NCI-H2107 (cell line): ENCODE measurements around the gene EEF2K.

Experiments
- DNase-seq: peaks from one replicate; lab custom pipeline; 2025; lab: John Stamatoyannopoulos, UW

EEF2K gene

DNA sequence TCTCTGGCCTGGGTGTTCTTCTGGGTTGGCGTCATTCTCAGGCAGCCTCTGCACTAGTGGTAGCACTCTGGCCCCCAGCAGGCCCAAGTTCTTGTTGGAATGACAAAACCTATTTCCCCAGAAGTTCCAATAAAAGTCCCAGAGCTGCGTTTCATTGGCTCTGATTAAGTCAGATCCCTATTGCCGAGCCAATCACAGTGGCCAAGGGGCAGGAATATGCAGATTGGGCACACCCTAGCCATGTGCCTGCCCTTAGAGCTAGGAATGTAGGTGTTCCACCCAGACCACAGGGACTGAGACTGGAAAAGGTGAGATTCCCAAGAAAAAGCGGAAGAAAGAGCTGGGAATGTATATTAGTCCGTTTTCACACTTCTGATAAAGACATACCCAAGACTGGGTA, 46.2 kb downstream of the EEF2K start:
- no peak for DNase-seq

DNA sequence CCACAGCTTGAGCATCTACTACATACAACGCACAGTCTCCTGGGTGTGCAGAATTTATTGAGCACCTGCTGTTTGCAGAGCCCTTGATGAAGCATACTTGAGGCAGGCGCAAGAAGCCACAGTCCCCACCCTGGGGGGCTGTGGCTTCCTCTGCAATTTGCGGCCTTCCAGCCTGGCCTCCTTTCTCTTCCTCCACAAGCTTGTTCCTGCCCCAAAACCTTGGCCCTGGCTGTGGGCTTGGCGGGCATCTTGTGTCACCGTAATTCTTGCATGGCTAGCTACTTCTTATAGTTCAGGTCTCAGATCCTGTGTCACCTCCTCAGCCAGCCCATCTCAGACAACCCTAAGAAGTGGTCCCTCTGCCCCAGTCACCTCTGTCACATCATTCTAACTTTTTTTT, 47.2 kb downstream of the EEF2K start:
- DNase-seq = no peak

DNA sequence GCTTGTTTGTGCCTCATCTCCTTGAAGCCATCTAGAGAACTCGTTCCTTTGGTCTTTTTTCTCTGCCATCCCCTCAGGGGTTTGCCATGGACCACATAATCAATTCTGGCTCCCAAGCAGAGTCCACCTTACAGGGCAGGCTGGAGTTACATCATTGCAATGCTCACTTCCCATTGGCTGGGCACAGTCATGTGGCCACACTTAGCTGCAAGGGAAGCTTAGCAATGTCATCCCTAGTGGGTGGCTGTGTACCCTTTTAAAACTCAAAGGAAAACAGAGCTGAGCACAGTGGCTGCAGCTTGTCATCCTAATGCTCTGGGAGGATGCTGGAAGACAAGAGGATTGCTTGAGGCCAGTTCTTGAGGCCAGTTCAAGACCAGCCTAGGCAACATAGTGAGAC, 49.3 kb downstream of the EEF2K start:
- DNase-seq = no peak

DNA sequence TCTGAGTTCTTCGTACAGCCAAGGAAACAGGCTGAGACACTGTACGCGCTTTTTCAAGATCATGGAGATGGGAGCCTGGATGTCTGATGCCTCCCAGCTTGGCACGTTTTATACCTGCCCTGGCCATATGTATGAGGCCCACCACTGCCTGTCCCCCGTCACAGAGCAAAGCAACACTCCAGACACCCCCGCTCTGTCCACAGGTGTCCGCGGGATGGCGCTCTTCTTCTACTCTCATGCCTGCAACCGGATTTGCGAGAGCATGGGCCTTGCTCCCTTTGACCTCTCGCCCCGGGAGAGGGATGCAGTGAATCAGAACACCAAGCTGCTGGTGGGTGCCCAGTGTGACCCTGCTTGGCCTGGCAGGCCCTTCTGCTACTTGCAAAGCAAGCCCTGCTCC, 51.4 kb downstream of the EEF2K start:
- no peak for DNase-seq

DNA sequence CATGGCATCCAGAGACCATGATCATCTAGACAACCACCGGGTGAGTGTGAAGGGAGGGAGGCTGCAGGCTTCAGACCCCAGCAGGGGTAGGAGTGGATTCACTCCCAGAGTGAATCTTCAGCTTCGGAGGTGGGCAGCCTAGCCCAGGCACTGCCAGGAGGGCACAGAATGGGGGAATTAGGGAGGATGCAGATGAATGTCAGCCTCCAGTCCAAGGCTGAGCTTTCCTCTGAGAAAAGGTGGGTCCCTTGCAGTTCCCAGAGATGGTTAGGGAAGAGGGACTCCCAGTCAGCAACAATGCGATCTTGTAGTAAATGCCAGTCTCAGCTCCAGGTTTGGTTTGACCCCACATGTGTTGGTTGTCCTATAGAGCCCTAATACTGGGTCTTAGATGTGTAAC, 54.4 kb downstream of the EEF2K start:
- no peak for DNase-seq

DNA sequence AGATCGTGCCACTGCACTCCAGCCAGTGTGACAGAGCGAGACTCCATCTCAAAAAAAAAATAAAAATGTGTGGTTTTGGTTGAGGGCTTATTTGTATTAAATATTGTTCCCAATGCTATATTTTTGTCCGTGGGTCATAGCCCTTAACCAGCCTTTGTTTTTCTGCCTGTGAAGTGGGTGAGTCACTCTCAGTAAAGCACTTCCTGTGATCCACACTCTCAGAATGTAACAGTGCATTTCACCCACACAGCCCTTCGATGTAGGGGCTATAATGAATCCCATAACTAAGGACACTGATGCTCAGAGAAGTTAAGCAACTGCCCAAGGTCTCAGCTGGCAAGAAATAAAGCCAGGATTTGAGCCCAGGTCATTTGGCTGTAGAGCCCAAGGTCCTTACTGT, 56.4 kb downstream of the EEF2K start:
- DNase-seq = no peak

DNA sequence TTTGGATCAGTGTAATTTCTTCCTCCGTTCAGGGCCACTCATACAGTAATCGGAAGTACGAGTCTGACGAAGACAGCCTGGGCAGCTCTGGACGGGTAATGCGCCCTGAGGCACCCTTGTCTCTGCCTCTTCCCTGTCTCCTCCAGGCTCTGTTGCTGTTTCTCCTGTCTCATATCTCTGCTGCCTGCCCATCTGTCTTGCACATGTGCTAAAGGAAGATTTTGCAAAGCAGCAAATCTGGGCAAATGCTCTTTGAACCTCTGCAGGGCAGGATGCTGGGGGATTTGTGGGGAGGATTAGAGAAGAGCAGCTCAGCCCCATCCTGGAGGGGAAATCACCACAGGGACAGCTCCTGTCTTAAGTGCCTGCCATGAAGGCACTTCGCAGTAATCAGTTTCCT, 58.7 kb downstream of the EEF2K start:
- no peak for DNase-seq

DNA sequence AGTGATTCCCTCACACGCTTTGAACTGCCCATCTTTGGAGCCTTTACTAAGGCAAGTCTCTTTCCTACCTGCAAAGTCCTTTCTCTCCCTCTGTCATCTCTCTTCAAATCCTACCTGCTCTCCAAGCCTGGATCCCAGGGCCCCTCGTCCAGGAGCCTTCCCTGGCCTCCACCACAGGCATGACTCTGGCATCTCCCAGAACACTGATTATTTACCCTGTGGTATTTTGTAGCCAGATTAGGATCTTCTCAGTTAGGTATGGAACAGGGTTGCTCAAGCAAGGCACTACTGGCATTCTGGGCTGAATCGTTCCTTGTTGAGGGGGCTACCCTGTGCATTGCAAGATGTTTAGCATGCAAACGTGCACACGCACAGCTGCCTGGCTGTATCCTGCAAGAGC, 59.3 kb downstream of the EEF2K start:
- no peak for DNase-seq

DNA sequence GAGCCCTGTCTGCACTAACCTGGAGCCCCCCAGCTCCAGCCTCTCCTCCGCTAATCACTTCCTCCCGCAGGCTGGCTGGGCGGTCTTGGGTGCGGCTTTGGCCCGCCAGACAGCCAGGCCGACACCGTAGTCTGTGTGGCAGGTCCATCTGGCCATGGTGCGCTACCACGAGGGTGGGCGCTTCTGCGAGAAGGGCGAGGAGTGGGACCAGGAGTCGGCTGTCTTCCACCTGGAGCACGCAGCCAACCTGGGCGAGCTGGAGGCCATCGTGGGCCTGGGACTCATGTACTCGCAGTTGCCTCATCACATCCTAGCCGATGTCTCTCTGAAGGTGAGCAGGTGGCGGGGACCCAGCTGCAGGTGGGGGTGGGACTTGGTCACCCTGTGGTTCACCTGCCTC, 60.5 kb downstream of the EEF2K start:
- no peak for DNase-seq

DNA sequence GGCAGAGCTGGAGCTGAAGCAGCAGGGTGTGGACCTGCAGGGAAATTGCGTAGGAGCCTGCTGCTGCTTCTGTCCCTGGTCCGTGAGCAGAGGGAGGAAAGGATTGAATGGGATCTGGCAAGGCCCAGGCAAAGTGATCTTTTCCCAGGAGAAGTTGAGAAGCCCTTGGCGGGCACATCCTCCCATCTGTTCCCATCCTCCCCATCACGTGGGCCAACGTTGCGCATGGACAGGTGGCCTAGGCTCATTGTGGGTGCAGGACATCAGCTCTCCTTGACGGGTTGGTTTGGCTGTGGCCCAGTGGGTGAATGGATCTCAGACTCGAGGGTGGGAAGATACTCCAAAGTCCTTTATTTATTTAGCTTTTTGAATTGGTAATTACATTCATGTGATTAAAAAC, 61.7 kb downstream of the EEF2K start:
- DNase-seq = no peak

DNA sequence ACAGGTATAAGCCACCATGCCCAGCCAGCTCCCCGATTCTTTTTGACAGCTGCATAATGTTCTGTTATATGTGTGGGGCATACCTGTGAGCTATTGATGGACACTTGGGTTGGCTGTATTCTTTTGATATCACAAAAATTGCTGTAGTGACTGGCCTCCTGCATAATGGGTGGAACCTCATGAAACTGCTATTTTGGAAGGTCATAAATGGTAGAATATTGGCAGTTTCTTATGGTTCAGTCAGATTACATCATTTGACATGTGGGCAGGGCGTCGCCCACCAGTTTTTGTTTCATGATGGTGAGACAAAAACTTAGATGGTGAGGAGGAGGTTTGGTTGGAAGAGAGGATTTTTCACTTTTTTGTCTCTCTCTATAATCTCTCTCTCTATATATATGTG, 64.4 kb downstream of the EEF2K start:
- no peak for DNase-seq

DNA sequence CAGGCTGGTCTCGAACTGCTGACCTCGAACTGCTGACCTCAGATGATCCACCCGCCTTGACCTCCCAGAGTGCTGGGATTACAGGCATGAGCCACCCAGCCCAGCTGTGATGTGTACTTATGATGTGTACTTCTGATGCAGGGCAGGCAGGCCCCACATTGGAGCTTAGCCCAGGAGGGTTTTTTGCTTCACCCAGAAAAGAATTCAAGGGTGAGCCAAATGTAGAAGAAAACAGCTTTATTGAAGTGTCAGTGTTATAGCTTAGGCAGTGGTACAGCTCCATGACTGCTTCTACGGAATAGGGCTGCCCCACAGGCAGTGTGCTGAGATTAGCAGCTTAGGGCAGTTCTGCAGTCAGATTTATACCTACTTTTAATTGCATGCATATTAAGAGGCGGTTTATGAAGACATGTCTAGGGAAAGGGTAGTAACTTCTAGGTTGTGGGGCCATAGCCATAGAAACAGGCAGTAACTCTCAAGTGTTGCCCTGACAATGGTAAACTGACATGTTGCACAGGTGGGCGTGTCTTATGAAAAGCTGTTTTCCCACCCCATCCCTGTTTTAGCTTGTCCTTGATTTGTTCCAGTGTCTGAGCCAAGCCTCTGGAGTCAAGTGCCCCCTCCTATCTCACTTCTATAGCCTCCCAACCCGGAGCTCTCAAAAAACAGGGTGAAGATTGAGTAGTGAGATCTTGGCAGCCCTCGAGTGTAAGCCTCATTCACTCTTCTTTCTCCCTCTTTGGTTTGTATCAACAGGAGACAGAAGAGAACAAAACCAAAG, 67.0 kb downstream of the EEF2K start:
- DNase-seq = no peak

DNA sequence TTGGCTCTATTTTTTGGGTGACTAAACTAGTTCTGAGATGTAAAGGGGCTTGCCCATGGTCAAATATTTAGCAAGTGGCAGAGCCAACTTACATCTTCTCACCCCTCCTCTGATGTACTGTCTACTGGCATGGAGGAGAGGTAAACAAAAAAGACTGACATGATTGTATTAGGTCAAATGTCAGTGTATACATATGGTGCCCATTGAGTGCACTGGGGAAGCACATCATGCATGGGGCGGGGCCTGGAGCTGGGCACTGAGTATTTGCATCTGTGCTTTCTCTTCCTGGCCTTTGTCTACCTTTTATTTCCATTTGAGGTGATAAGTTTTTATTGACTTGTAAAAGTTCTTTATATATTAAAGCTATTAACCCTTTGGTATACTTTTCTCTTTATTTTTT, 68.8 kb downstream of the EEF2K start:
- DNase-seq = no peak

DNA sequence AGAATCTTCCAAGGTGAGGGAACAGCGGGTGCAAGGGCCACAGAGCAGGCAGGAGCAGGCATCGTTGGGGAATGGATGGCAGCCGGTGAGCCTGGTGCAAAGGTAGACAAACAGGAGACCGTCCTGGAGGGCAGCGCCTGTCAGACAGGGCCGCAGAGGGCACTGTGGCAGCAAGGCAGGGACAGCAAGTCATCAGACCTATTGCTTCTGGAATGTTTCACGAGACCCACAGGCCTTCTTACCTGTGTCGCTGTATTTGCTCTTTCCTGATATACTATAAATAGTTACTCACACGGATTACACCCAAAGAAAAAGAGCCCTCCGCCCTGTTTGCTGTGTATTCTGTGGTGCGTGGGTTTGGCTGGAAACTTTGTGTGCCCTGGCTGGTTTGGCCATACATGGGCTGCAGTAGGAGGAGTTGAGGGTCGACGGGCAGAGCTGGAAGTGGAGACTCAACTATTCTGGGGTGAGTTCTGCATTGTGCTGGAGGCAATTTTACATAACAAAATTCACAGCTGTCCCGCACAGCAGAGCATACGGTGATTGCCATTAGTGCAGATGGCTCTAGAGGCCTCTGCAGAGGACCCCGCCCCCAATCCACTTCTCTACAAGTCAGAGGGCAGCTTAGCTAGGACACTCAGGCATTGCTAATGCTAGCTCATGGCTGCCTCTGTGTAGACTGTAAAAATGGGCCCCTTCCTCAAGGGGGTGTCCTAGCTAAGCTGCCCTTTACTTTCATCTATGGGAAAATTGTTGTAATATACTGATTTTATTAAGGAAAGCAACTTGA, 72.6 kb downstream of the EEF2K start:
- DNase-seq = no peak

DNA sequence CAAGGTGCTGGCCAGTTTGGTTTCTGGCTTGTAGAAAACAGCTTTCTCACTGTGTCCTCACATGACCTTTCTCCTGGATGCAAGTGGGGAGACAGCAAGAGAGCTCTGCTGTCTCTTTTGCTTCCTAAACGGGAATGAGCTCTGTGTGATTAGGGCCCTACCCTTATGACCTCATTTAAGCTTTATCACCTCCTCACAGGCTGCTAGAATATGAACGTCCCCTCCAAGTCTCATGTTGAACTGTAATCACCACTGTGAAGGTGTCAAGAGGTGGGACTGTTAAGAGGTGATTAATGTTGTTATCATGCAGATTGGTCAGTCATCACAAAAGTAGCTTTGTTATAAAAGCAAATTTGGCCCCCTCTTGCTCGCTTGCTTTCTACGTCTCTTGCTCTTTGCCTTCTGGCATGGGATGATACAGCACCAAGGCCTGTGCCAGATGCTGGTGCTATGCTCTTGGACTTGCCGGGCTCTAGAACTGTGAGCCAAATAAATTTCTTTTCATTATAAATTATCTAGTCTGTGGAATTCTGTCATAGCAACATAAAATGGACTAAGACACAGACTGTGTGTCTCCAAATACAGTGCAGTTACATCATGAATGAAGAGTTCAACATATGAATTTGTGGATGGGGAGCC, 76.3 kb downstream of the EEF2K start:
- no peak for DNase-seq

DNA sequence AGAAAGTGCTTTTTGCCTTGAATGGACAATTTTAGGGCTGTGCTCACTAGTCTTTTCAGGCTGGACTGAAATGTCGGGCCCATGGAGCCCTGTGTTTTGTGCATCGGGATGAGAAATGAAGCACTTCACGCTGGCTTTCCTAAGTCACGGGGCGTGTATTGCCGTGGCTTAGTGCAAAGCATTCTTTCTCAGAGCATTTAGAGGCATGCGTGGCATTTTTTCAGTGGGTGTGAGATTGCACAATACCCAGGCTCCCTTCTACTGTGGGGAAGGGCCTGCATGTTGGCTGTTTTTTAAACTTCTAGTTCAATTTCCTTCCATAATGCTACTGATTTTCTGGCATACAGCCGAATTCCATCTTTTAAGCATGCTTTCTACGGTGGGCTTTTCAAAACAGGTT, 78.6 kb downstream of the EEF2K start:
- no peak for DNase-seq

DNA sequence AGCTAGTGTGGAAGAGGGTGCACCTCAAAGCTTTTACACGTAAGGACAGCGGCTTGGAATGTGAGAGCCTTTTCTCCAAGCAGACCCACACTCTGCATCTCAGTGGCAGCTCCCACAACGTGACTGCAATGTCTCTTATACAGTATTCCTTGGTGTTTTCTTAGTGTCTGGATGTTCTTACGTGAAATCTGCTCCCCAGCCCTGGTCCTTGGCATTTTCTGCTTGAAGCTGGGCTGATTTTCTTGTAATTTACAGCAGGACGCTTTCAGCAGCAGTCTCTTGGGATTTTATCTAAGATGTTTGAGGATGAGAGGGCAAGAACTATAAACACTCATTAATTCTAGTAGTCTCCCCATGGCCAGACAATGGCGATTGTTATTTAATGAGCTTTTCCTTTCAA, 79.0 kb downstream of the EEF2K start:
- no peak for DNase-seq

DNA sequence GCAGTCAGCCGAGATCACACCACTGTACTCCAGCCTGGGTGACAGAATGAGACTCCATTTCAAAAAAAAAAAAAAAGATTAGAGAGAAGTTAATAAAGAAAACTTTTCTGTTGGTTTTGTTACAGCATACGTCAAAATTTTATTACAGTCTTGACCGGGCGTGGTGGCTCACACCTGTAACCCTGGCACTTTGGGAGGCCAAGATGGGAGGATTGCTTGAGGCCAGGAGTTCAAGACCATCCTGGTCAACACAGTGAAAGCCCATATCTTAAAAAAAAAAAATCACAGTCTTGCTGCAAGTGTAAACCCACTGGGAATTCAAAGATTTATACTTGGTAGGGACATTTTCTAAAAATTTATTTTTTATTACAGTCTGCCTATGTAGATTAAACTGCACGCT, 84.9 kb downstream of the EEF2K start:
- DNase-seq = no peak

DNA sequence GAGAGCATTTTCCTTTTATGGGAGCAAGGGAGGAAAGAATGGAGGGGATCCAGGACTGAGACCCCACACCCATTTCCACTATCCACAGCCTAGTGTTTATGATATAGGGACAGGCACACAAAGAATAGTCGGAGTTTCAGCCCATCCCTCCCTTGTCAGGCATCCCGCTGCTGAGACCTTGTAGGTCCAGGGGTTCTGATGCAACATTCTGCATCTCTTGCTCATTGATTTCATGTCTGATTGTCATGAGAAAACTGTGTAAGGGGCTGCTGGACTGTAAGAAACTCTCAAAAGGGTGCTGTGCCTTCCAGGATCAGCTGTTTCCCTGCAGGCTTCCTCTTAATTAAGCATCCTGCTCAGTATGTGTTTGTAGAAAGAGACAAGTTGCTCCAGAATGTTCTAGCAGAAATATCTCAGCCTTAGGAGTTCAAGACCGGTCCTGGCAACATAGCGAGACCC, 85.8 kb downstream of the EEF2K start:
- DNase-seq = no peak

DNA sequence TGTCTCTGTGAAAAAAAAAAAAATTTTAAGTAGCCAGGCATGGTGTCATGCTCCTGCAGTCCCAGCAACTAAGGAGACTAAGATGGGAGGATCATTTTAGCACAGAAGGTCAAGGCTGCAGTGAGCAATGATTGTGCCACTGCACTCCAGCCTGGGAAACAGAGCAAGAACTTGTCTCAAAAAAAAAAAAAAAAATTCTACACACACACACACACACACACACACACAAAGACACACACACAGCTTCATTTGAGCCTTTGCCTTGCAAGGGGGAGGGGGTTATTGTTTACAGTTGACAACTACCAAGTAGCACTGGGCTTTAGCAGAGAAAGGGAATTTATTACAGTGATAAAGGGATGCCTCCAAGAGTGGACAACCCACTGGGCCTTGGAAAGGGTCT, 86.2 kb downstream of the EEF2K start:
- DNase-seq = no peak

DNA sequence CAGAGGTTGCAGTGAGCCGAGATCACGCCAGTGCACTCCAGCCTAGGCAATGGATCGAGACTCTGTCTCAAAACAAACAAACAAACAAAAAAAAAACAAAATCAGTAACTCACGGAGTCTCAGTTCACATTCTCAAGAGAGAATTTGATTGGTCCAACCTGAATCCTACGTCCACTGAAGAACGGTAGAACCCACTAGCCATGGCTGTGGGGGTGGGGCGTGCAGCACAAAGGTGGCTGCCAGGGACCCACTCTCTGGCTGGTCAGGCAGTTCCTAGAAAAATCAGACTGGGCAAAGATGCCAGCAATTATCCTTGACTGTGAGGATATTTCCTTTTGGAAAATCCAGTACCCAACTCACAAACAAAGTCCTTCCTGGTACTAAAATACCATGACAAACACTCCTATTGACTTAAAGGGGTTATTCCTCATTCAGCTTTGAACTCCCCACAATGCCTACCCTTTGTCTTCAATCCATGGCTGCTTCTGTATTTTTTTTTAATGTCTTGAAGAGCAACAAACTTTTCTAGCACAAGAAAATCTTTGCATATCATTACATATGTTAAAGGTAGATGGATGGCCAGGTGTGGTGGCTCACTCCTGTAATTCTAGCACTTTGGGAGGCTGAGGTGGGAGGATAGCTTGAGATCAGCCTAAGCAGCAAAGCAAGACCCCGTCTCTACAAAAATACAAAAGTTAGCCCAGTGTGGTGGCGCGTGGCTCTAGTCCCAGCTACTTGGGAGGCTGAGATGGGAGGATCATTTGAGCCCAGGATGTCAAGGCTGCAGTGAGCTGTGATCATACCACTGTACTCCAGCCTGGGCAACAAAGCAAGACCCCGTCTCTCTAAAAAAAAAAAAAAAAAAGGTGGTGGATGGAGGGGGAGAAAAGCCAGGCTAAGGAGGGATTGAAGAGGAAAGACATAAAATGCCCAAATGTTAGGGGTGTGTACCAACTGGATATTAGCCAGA, 87.3 kb downstream of the EEF2K start:
- DNase-seq = no peak
